ENCODE data around the gene GAS1.

The GAS1 gene

GRCh38 chr9:86921151-86921923 lies 26.0 kb downstream of the GAS1 start:
- no peak for FAIRE-seq

DNA sequence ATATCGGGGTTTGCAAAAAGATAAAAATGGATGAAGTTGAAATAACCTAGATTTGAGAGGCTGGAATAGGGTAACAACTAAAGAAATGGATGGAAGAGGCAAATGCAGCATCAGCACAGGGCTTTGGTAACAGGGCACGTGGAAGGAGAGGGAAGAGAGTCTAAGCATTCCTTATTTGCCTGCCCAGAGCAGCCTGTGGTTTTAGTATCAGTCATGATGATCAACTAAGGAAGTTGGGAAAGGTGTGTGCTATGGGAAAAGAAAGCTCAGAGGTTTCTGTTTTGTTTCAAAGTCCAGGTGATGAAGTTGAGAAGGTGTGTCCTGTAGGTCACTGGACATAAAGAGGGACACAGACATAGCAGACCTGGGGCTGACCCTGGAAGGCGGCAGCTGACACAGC lies 28.8 kb downstream of the GAS1 start:
- FAIRE-seq: no peak

DNA sequence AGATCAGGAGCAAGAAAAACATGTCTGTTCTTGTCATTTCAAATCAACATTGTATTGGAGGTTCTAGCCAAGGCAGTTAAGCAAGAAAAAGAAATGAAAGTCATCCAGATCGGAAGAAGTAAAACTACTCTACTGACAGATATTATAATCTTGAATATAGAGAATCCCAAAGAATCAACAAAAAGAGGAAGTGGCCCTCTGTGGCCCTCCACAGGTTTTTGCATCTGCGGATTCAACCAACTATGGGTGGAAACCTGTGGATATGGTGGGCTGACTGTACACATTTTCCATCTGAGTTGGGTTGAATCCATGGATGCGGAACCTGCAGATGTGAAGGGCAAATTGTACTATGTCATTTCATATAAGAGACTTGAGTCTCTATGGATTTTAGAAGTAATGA lies 35.1 kb downstream of the GAS1 start:
- FAIRE-seq: no peak

DNA sequence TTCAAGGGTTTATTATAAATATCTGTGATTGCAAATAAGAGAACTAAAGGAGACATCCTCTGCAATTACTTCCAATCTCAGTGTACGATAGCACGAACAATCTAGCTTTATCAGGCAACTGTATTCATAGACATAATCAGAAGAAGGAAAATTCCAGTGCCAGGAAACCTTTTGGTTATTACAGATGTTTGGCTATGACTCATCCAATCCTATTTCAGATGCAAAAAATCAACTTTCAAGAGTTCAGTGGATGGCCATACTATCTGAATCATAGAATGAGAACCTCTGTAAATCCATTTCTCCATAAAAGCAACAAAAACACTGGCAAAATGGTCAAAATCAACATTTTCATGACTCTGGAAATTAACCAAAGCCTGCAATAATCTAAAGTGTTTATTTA lies 37.9 kb downstream of the GAS1 start:
- no peak for FAIRE-seq

- FAIRE-seq: no peak
These were observed 39.0 kb downstream of the GAS1 start for GRCh38 chr9:86908261-86908660.

DNA sequence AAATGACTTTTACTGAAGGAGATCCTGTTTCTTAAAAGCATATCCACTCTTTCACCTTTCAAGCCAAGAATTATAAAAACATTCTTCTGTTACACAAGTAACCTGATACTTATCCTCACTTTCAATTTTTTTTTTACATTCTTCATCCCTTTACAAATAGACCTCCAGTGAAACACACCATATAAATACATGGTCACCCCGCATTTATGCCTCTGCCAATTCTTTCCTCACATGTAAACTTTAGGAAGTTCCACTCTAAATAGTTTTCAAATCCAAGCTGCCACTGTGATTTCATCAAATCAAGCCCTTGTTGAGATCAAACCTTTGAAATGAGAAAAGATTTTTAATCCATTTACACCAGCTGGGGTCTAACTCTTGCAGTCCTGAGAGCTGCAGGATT lies 40.0 kb downstream of the GAS1 start:
- FAIRE-seq: no peak

- FAIRE-seq: no peak
These were observed 43.6 kb downstream of the GAS1 start for GRCh38 chr9:86903734-86904085.

DNA sequence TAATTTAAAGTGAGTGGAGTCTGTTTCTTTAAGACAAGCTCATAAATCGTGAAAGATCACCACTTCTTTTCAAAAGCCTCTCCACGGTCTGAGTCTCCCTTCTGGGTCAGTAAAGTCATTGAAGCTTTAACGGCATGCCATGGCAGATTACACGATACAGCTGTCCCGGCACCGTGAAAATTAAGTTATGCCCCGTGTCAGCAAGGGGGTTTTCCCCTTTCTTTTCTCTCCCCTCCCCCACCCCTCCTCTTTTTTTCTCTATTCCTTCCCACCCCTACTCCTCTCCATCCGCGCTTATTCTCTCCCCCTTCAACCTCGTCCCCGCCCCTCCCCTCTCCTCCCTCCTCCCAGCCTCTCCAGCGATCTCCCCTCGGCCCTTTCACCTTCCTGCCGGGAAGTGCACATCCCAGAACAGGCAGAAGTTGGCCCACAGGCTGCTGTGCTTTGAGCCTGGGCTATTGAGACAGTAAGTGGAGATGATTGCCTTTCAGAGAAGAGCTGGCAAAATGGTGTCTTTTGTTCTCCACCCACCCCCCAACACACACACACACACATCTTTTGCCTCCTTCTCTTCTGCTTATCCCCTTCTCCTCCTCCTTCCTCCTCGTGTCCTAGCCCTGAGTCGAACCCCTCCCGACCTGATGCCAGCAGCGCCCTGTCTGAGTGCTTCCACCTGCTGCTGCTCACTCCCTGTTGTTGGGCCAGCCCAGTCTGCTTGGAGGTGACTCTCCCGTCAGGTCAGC lies 44.1 kb downstream of the GAS1 start:
- no peak for FAIRE-seq

GRCh38 chr9:86902586-86902985 lies 44.7 kb downstream of the GAS1 start:
- no peak for FAIRE-seq

GRCh38 chr9:86902176-86902575 lies 45.1 kb downstream of the GAS1 start:
- FAIRE-seq: no peak

GRCh38 chr9:86901511-86901910 lies 45.8 kb downstream of the GAS1 start:
- no peak for FAIRE-seq

Measured in islet of Langerhans (tissue), 1 donor.